Right kidney (tissue), 9 donors: ENCODE measurements around the gene CCDC17.
A peak's percentile ranks its signal among the peaks of the same experiment; 100 is the strongest.

Experiments used
- DNase-seq: peaks from one replicate; pipeline ENCODE4 v3.0.0-alpha.2; 2016
- long read RNA-seq, 8 donors: transcript quantifications; one replicate each; lab custom pipeline, GENCODE V29; 2026

Gene CCDC17
- long read RNA-seq, donor 1, result 0 reads
- long read RNA-seq, donor 2, result 0 reads
- long read RNA-seq, donor 3, result 0 reads
- long read RNA-seq, donor 4, result 0 reads
- long read RNA-seq, donor 5, result 0 reads
- long read RNA-seq, donor 6, result 0 reads
- long read RNA-seq, donor 7, result 0 reads
- long read RNA-seq, donor 8, result 0 reads

GRCh38 chr1:45623972-45624371 is at the start of gene CCDC17:
Gene CCDC17, minus strand, starts transcription at chr1:45624054. Its CDS starts 145 bp downstream, at chr1:45623909.
- DNase-seq, result no peak

GRCh38 chr1:45669859-45670655 is 46.2 kb upstream of the CCDC17 start:
- DNase-seq, result no peak

DNA sequence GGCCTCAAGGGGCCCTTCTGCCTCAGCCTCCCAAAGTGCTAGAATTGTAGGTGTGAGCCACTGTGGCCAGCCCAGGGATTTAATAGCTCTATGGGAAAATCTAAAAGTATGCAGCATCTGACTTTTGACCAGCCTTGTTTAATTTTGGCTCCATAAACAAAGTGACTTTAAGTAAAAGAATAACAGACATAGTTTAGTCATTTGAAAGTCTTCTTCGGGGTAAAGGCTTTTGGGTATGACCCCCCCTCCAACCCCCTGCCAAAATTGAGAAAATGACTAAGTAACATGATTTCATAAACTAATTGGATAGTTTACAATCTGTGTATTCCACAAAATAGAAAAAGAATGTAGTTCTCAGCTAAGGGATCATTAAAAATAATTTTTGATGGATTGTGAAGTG is 45.5 kb upstream of the CCDC17 start:
- no peak for DNase-seq

- no peak for DNase-seq
These were observed 44.7 kb upstream of the CCDC17 start for GRCh38 chr1:45668526-45668925.

- DNase-seq, result no peak
These were observed 43.7 kb upstream of the CCDC17 start for GRCh38 chr1:45667321-45668111.

DNA sequence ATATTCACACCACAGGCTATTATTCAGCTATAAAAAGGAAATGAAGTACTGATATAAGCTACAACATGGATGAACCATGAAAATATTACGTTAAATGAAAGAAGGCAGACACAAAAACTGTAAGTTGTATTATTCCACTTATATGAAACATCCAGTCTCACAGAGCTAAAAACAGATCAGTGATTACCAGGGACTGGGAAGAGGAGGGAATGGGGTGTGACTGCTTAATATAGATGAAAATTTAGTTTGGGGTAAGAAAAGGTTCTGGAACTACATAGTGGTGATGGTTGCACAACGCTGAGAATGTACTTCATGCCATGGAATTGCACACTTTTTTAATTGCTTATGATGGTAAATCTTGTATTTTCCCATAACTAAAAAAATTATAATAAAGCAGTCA is 43.0 kb upstream of the CCDC17 start:
- no peak for DNase-seq

- DNase-seq, result no peak
These were observed 36.5 kb upstream of the CCDC17 start for GRCh38 chr1:45660336-45660735.

- DNase-seq, result no peak
These were observed 35.4 kb upstream of the CCDC17 start for GRCh38 chr1:45659222-45659621.

GRCh38 chr1:45658171-45658570 is 34.3 kb upstream of the CCDC17 start:
- no peak for DNase-seq

DNA sequence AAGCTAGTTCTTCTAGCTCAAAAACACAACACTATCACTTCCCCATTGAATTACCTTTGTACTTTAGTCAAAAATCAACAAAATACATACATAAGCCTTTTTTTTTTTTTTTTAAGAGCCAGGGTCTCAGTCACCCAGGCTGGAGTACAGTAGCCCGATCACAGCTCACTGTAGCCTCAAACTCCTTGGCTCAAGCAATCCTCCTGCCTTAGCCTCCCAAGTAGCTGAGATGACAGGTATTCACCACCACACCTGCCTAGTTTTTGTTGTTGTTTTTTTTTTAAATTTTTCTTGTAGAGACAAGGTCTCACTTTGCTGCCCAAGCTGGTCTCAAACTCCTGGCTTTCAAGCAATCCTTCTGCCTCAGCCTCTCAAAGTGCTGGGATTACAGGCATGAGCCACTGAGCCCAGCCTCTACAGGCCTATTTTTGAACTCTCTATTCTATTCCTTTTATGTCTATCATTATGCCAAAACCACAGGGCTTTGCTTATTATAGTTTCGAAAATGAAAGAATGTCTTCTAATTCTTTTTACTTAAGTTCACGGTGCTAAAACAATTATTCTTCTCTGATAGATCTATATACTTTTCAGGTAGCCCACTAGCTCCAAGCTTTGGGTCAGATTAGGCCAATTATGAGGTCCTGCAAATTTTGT is 32.8 kb upstream of the CCDC17 start:
- DNase-seq, result no peak

GRCh38 chr1:45654540-45655280 is 30.9 kb upstream of the CCDC17 start:
- DNase-seq, result no peak

- DNase-seq, result no peak
These were observed 23.6 kb upstream of the CCDC17 start for GRCh38 chr1:45647248-45648021.

- no peak for DNase-seq
These were observed 20.8 kb upstream of the CCDC17 start for GRCh38 chr1:45644661-45645060.

DNA sequence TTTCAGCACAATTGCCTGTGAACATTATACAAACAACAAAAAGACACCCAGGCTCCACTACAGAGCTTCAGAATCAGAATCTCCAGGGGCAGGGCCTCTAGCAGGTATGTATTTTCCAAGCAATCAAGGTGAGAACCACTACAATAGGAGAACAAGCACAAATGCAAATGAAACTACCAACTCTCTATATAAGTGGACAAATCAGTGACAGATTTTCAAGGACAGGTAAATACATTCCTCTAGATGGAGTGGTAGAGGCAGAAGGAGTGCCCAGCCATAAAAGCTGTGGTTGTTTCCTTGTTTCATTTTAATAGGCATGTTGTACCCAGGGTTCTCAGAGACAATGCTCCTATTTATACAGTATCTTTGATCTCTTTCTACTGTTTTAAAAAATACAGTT is 20.1 kb upstream of the CCDC17 start:
- no peak for DNase-seq

- no peak for DNase-seq
These were observed 19.5 kb upstream of the CCDC17 start for GRCh38 chr1:45643321-45643720.

DNA sequence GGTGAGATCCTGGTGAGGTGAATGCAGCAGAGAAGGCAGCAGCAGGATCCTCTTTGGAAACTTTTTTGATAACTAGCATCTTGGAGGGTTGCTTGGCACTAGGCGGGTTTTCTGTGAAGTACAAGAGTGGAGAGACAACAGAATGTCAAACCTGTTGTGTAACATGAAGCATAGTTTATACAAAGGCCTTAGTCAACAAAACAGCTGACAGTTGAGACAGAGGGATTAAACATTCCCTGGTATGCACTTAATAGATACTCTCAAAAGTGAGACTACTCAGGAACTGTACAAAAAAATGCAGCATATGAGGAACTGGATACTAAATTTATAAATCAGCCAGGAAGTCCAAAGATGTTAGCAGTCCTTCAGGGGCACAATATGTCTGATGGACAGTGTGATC is 16.4 kb upstream of the CCDC17 start:
- no peak for DNase-seq

- DNase-seq, result no peak
These were observed 11.4 kb upstream of the CCDC17 start for GRCh38 chr1:45635211-45635610.

DNA sequence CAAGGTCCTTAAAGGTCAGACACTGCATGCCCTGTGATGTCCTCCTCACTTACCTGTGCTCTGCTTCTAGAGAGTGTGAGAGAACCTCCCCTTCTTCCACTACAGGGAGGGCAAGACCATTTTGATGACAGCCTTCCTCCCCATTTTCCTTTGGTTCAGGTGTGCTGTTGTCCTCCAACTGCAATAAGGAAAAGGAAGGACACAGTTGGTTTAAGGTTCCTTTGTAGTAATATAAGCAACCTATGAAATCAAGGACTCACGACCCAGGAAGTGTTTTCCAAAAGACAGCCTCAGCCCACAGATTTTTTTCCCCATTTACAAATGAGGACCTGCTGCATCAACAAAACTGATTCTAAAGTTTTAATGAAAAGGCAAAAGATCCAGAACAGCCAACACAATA is 6.6 kb upstream of the CCDC17 start:
- DNase-seq, result no peak

- DNase-seq, result no peak
These were observed 5.2 kb upstream of the CCDC17 start for GRCh38 chr1:45629035-45629434.

DNA sequence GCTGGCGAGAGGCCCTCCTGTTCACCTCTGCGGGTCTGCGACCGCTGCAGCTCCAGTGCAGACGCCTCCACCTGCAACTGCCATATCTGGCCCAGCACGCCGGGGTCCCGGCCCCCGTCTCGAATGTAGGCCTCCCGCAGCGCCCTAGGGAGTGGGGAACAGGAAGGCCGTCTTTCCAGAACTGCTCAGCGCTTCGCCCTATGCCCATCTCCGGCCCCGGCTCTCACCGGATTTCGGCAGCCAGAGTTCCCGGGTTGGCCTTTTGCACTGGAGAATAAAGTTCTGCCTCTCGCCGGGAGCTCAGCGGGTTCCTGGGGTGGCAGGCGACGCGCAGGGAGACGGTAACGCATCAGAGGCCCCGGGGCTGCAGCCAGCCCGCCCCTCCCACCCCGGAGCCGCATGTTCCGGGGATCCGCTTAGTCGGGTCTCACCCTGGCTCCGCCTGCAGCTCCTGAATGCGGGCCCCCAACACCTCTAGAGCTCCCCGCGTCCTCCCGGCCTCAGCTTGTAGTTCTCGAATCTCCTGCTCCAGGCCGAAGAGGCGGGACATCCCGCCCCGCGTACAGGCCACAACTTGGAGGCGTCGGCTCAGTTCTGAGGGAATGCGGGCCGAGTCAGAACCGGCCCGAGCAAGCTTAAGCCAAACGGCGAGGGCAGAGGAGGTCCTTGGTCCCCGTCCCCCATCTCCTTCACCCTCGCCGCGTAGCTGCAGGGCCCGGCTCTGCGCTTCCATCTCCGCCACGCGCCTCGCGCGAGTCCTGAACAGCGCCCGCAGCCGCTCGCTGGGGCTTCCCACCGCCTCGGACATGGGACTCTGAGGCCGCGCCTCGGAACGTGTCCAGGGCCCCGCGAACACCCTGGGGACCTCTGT is 1.1 kb downstream of the CCDC17 start:
- peak; percentile 70 for DNase-seq
